HEK293 (cell line): ENCODE results near the gene KIAA0232.

Experiments
- BCL11A ChIP-seq: fragments of 450-650 bp; formaldehyde crosslinking; IDR thresholded peaks from 2 replicates; pipeline ENCODE4 v1.5.1; 2016; ENCODE audit warnings: low read depth, missing biosample characterization, missing genetic modification characterization
- HOXA7 ChIP-seq: sonication (generic); formaldehyde crosslinking; IDR thresholded peaks from 2 replicates; pipeline ENCODE4 v1.8.1; 2022; ENCODE audit warnings: missing genetic modification reagents, borderline replicate concordance
- TF ChIP-seq, protein P1 (sequence below): fragments of 450-650 bp; formaldehyde crosslinking; IDR thresholded peaks from 2 replicates; pipeline ENCODE4 v1.5.1; 2016; ENCODE audit warnings: missing biosample characterization, missing genetic modification characterization
- TF ChIP-seq, protein P2 (sequence below): fragments of 450-650 bp; formaldehyde crosslinking; IDR thresholded peaks from 2 replicates; pipeline ENCODE4 v1.5.1; 2017; ENCODE audit warnings: missing biosample characterization, mild to moderate bottlenecking, missing genetic modification characterization, moderate library complexity
- TF ChIP-seq, protein P3 (sequence below): sonication (generic); formaldehyde crosslinking; IDR thresholded peaks from 2 replicates; pipeline ENCODE4 v1.8.1; 2022; ENCODE audit warnings: mild to moderate bottlenecking, moderate library complexity, missing genetic modification reagents

DNA sequence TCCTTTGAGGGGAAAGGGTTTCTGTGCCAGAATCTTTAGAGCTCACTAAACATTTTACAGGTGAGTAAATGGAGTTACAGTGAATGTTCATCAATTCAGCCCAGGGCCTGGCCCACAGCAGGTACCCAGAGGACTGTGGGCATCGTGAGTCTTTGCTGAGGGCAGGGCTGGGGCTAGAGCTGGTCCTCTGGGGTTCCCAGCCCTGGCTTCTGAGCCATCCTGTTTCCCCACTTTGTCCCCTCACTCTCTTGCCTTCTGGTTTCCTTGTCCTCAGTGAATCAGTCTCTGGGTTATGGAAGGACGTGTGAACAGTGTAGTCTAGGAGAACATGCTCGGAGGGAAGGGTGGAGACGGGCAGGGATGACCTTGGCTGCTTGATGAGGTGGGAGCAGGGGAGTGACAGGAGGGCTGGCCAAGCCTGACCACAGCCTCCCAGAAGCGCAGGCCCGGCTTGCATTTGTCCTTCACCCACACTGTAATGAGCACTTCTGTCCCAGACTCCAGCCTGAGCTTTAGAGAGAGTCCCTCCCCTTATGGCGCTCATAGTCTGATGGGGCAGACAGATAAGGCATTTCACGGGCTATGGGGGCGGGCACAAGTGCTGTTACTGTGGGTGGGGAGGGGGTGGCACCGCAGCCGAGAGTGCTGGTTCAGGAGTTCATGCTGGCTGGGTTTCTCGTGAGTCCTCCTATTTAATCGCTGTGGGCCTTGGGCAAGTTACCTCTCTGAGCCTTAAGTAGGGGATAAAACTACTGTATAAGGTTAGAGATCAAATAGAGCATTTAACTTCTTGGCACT is 144.4 kb downstream of the KIAA0232 start:
- TF ChIP-seq, protein P1, sequence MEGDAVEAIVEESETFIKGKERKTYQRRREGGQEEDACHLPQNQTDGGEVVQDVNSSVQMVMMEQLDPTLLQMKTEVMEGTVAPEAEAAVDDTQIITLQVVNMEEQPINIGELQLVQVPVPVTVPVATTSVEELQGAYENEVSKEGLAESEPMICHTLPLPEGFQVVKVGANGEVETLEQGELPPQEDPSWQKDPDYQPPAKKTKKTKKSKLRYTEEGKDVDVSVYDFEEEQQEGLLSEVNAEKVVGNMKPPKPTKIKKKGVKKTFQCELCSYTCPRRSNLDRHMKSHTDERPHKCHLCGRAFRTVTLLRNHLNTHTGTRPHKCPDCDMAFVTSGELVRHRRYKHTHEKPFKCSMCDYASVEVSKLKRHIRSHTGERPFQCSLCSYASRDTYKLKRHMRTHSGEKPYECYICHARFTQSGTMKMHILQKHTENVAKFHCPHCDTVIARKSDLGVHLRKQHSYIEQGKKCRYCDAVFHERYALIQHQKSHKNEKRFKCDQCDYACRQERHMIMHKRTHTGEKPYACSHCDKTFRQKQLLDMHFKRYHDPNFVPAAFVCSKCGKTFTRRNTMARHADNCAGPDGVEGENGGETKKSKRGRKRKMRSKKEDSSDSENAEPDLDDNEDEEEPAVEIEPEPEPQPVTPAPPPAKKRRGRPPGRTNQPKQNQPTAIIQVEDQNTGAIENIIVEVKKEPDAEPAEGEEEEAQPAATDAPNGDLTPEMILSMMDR (tag by site-specific recombination), result no peak
- TF ChIP-seq, protein P2, sequence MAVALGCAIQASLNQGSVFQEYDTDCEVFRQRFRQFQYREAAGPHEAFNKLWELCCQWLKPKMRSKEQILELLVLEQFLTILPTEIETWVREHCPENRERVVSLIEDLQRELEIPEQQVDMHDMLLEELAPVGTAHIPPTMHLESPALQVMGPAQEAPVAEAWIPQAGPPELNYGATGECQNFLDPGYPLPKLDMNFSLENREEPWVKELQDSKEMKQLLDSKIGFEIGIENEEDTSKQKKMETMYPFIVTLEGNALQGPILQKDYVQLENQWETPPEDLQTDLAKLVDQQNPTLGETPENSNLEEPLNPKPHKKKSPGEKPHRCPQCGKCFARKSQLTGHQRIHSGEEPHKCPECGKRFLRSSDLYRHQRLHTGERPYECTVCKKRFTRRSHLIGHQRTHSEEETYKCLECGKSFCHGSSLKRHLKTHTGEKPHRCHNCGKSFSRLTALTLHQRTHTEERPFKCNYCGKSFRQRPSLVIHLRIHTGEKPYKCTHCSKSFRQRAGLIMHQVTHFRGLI (tag by site-specific recombination), result no peak
- TF ChIP-seq BCL11A (tag by site-specific recombination) (no peak), HOXA7 (no peak)
- TF ChIP-seq, protein P3, sequence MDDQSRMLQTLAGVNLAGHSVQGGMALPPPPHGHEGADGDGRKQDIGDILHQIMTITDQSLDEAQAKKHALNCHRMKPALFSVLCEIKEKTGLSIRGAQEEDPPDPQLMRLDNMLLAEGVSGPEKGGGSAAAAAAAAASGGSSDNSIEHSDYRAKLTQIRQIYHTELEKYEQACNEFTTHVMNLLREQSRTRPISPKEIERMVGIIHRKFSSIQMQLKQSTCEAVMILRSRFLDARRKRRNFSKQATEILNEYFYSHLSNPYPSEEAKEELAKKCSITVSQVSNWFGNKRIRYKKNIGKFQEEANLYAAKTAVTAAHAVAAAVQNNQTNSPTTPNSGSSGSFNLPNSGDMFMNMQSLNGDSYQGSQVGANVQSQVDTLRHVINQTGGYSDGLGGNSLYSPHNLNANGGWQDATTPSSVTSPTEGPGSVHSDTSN (CRISPR knock-in tag), result no peak
